SK-N-SH (cell line): ENCODE measurements around the gene KCNQ2. TPM values are rescaled to one million over a fixed set of nuclear protein-coding genes. Genes with fewer than 3 reads are reported as not detected.

Source experiments
- CTCF ChIA-PET: fragments of 300-600, 350-600 bp; formaldehyde crosslinking; extraction: SDS; loops from one replicate; lab custom pipeline; 2021; lab: Yijun Ruan, JAX
- POLR2A ChIA-PET: fragments of 350-600 bp; sonication (Branson Sonifier 250); formaldehyde crosslinking; extraction: SDS; loops from one replicate; lab custom pipeline; 2020; ENCODE audit warnings: antibody characterized with exemption, inconsistent platforms; lab: Yijun Ruan, JAX
- DNase-seq: peaks from one replicate; pipeline ENCODE4 v3.0.0; 2012
- H2AFZ ChIP-seq: fragments of 200-600 bp; sonication (generic); 2 replicates; pipeline ENCODE4 v1.8.1; 2016; ENCODE audit warnings: antibody characterized with exemption, mild to moderate bottlenecking, low read depth
- H3F3A ChIP-seq: fragments of 200-600 bp; sonication (generic); replicated peaks from 2 replicates; pipeline ENCODE3; 2016; ENCODE audit warnings: antibody characterized with exemption, mild to moderate bottlenecking; ENCODE audit not compliant: insufficient read depth
- H3K27ac ChIP-seq, 2 experiments: fragments of 200-500 bp in 1 of 2; fragments of 200-600 bp in 1 of 2; sonication (Bioruptor generic) in 1 of 2; sonication (generic), shearing (Covaris generic) in 1 of 2; 2 replicates each; pipeline versions ENCODE4 v1.5.1 to v1.6.1; 2014 to 2016; ENCODE audit warnings: low read depth in 2 of 2, inconsistent platforms in 1 of 2, low read length in 1 of 2, mild to moderate bottlenecking in 1 of 2, mixed read lengths in 1 of 2
- H3K27me3 ChIP-seq: fragments of 200-600 bp; sonication (generic), shearing (Covaris generic); 2 replicates; pipeline ENCODE4 v1.6.1; 2016; ENCODE audit warnings: mixed run types; ENCODE audit not compliant: insufficient read depth
- H3K36me3 ChIP-seq, 2 experiments: fragments of 200-500 bp in 1 of 2; fragments of 200-600 bp in 1 of 2; sonication (Bioruptor generic) in 1 of 2; sonication (generic) in 1 of 2; replicated peaks in 1 of 2; 2 replicates each; pipeline versions ENCODE3 to v1.5.1; 2014 to 2016; ENCODE audit warnings: low read length in 1 of 2, mild to moderate bottlenecking in 1 of 2; ENCODE audit not compliant: insufficient read depth in 2 of 2, control insufficient read depth in 1 of 2
- H3K4me1 ChIP-seq, 2 experiments: fragments of 200-500 bp in 1 of 2; fragments of 200-600 bp in 1 of 2; sonication (Bioruptor generic) in 1 of 2; sonication (generic), shearing (Covaris generic) in 1 of 2; 2 replicates each; pipeline versions ENCODE4 v1.5.1 to v1.6.1; 2014 to 2016; ENCODE audit warnings: low read depth in 1 of 2, low read length in 1 of 2, mixed run types in 1 of 2; ENCODE audit not compliant: insufficient read depth in 2 of 2, control insufficient read depth in 1 of 2
- H3K4me2 ChIP-seq: fragments of 200-600 bp; sonication (generic), shearing (Covaris generic); 2 replicates; pipeline ENCODE4 v1.6.1; 2017; ENCODE audit warnings: mixed run types
- H3K4me3 ChIP-seq, 2 experiments: fragments of 200-500 bp in 1 of 2; fragments of 200-600 bp in 1 of 2; sonication (Bioruptor generic) in 1 of 2; sonication (generic), shearing (Covaris generic) in 1 of 2; 2 replicates each; pipeline versions ENCODE4 v1.5.1 to v1.8.1; 2014 to 2016; ENCODE audit warnings: low read depth in 2 of 2, inconsistent platforms in 1 of 2, low read length in 1 of 2, mild to moderate bottlenecking in 1 of 2, mixed read lengths in 1 of 2, moderate library complexity in 1 of 2
- H3K79me2 ChIP-seq: fragments of 200-600 bp; sonication (generic); 2 replicates; pipeline ENCODE4 v1.8.1; 2017; ENCODE audit warnings: mild to moderate bottlenecking; ENCODE audit not compliant: insufficient read depth
- H3K9ac ChIP-seq: fragments of 200-600 bp; sonication (generic); 2 replicates; pipeline ENCODE4 v1.6.1; 2017; ENCODE audit warnings: mixed run types
- H3K9me2 ChIP-seq: fragments of 200-600 bp; sonication (generic); 2 replicates; pipeline ENCODE4 v1.6.1; 2017; ENCODE audit warnings: mixed run types
- H3K9me3 ChIP-seq: fragments of 200-600 bp; sonication (generic); 2 replicates; pipeline ENCODE4 v1.6.1; 2017; ENCODE audit warnings: mixed run types, mild to moderate bottlenecking, moderate library complexity
- H4K20me1 ChIP-seq: fragments of 200-600 bp; sonication (generic); 2 replicates; pipeline ENCODE4 v1.6.1; 2017; ENCODE audit warnings: mild to moderate bottlenecking, mixed run types; ENCODE audit not compliant: insufficient read depth
- CHD2 ChIP-seq: fragments of 150-350 bp; IDR thresholded peaks from 2 replicates; pipeline ENCODE4 v1.6.1; 2018; ENCODE audit warnings: low read length; ENCODE audit not compliant: partially characterized antibody
- ELF1 ChIP-seq: IDR thresholded peaks from 2 replicates; pipeline ENCODE4 v1.4.0; 2012
- EP300 ChIP-seq, 2 experiments: IDR thresholded peaks; 2 replicates each; pipeline versions ENCODE4 v1.4.0 to v1.6.1; 2012; ENCODE audit warnings: borderline replicate concordance in 1 of 2, low read depth in 1 of 2, low read length in 1 of 2
- EZH2phosphoT487 ChIP-seq: fragments of 200-600 bp; sonication (generic); IDR thresholded peaks from 2 replicates; pipeline ENCODE4 v1.6.1; 2017; ENCODE audit warnings: low read depth, mixed run types, mild to moderate bottlenecking, antibody characterized with exemption, moderate library complexity, borderline replicate concordance
- FOSL2 ChIP-seq: IDR thresholded peaks from 2 replicates; pipeline ENCODE4 v1.4.0; 2012; ENCODE audit warnings: low read depth, mild to moderate bottlenecking, moderate library complexity, borderline replicate concordance
- FOXJ3 ChIP-seq: sonication (generic); formaldehyde crosslinking; IDR thresholded peaks from 2 replicates; pipeline ENCODE4 v1.5.1; 2020; ENCODE audit warnings: mild to moderate bottlenecking, missing genetic modification reagents
- FOXM1 ChIP-seq: IDR thresholded peaks from 2 replicates; pipeline ENCODE4 v1.4.0; 2012; ENCODE audit warnings: low read depth, mild to moderate bottlenecking
- GABPA ChIP-seq: IDR thresholded peaks from 2 replicates; pipeline ENCODE4 v1.4.0; 2012; ENCODE audit warnings: low read depth, mild to moderate bottlenecking
- MEF2A ChIP-seq: IDR thresholded peaks from 2 replicates; pipeline ENCODE4 v1.4.0; 2012; ENCODE audit warnings: low read depth, borderline replicate concordance
- MXI1 ChIP-seq: IDR thresholded peaks from 2 replicates; pipeline ENCODE4 v1.6.1; 2012; ENCODE audit warnings: mild to moderate bottlenecking, low read depth, low read length, improper control_type of control experiment
- NFIC ChIP-seq: IDR thresholded peaks from 2 replicates; pipeline ENCODE4 v1.4.0; 2012; ENCODE audit warnings: borderline replicate concordance
- RAD21 ChIP-seq: IDR thresholded peaks from 2 replicates; pipeline ENCODE4 v1.6.1; 2012; ENCODE audit warnings: mild to moderate bottlenecking, low read length
- RCOR1 ChIP-seq: fragments of 150-350 bp; IDR thresholded peaks from 2 replicates; pipeline ENCODE4 v1.6.1; 2017; ENCODE audit warnings: antibody characterized with exemption, low read length
- RXRA ChIP-seq: IDR thresholded peaks from 2 replicates; pipeline ENCODE4 v1.4.0; 2012; ENCODE audit warnings: low read depth, mild to moderate bottlenecking, borderline replicate concordance
- SIN3A ChIP-seq: IDR thresholded peaks from 2 replicates; pipeline ENCODE4 v1.6.1; 2012; ENCODE audit warnings: low read depth, mild to moderate bottlenecking, low read length, moderate library complexity, borderline replicate concordance
- TAF1 ChIP-seq: IDR thresholded peaks from 2 replicates; pipeline ENCODE4 v1.6.1; 2012; ENCODE audit warnings: low read depth, mild to moderate bottlenecking, low read length, moderate library complexity, borderline replicate concordance
- USF1 ChIP-seq: IDR thresholded peaks from 2 replicates; pipeline ENCODE4 v1.4.0; 2012; ENCODE audit warnings: low read depth, borderline replicate concordance
- USF2 ChIP-seq: fragments of 150-350 bp; IDR thresholded peaks from 2 replicates; pipeline ENCODE4 v1.6.1; 2017; ENCODE audit warnings: antibody characterized with exemption, low read length, low read depth, borderline replicate concordance
- YY1 ChIP-seq: IDR thresholded peaks from 2 replicates; pipeline ENCODE4 v1.4.0; 2012; ENCODE audit warnings: low read depth, mild to moderate bottlenecking
- whole genome bisulfite sequencing: methylation state at CpG from one replicate; pipeline ENCODE4 v1.1.6; 2017; ENCODE audit warnings: low lambda C conversion rate; 5-methylcytosine and 5-hydroxymethylcytosine counted together
- polyA plus RNA-seq, 3 experiments: library from polyadenylated mRNA; depleted of rRNA; stranded (reverse); fragments of >200 nt; gene quantifications; 2 replicates each; pipeline ENCODE4 v1.2.3, GENCODE V29; 2012
- TF ChIP-seq, protein P1 (sequence below): IDR thresholded peaks from 2 replicates; pipeline ENCODE4 v1.6.1; 2012; ENCODE audit warnings: mild to moderate bottlenecking, low read depth, low read length, moderate library complexity

The KCNQ2 gene
- polyA plus RNA-seq, 1 of the 3 experiments (the other 2 are of a cell fraction) = 3.9 TPM

DNA sequence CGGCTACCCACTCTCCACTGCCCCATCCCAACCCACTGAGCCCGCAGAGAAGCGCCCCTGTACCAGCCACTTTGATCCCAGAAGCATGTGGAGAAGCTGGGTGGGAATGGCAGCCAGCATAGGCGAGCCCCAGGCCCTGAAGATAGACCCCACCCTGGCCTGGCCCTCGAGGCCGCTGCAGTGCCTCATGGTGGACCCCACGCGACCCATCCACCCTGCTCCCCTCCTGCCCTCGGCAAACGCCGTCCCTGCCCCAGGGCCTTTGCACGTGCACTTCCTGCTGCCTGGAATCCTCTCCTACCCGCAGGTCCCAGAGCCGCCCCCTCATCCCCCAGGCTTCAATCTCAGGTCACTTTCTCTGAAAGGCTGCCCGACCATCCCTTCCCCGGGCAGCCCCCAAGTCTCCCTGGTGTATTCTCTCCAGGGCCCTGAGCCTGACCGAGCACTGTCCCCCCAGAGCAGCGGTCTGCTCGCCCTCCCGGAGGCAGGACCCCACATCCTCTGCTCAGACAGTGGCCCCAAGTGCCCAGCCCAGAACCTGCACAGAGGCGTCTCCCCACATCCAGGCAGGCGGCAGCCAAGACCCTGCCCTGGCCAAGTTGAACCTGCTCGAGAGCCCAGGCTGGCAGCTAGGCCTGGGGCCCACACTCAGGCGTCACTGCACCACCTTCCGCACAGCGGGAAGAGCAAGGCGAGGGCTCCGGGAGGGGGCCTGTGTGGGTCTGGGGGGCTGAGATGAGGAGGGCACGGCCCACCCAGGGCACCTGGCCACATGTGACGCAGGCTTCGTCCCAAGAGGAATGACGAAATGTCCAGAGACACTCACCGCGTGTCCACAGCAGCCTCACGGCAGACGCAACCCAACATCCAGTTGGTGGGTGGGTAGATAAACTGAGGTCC lies 14.0 kb downstream of the KCNQ2 start:
- Histone ChIP-seq H3K4me2 (no peak overlapping the region), H3F3A (no peaks in the 10 kb centered on the region), H3K9me3 (no peaks in the 10 kb centered on the region), H3K27ac (peak overlapping the region in 1 of 2 experiments; percentile 99; a peak in 2 of 4 replicates), H3K9me2 (no peaks in the 10 kb centered on the region), H2AFZ (no peak overlapping the region), H3K4me3 (no peak overlapping the region), H4K20me1 (no peaks in the 10 kb centered on the region), H3K36me3 (no peaks in the 10 kb centered on the region), H3K9ac (no peak overlapping the region), H3K79me2 (no peaks in the 10 kb centered on the region), H3K27me3 (peaks cover 2% of the 10 kb centered on the region; the same call in 1 of the 2 replicates), H3K4me1 (peaks cover 9 to 96% of the 10 kb centered on the region in 2 experiments; a peak in 3 of 4 replicates)
- TF ChIP-seq SIN3A (no peak), FOSL2 (no peak), ELF1 (no peak), TAF1 (no peak), FOXJ3 (CRISPR knock-in tag) (no peak), MXI1 (no peak), YY1 (no peak), NFIC (no peak), GABPA (no peak), EP300 (IDR thresholded peaks at IDR 0.05; ENCODE audit: borderline replicate concordance in 1 of 2, low read depth in 1 of 2, low read length in 1 of 2) (no peak), EZH2phosphoT487 (no peak), RAD21 (no peak), USF1 (no peak), RCOR1 (no peak), USF2 (no peak), MEF2A (no peak), CHD2 (no peak), FOXM1 (no peak), RXRA (no peak)
- TF ChIP-seq, protein P1, sequence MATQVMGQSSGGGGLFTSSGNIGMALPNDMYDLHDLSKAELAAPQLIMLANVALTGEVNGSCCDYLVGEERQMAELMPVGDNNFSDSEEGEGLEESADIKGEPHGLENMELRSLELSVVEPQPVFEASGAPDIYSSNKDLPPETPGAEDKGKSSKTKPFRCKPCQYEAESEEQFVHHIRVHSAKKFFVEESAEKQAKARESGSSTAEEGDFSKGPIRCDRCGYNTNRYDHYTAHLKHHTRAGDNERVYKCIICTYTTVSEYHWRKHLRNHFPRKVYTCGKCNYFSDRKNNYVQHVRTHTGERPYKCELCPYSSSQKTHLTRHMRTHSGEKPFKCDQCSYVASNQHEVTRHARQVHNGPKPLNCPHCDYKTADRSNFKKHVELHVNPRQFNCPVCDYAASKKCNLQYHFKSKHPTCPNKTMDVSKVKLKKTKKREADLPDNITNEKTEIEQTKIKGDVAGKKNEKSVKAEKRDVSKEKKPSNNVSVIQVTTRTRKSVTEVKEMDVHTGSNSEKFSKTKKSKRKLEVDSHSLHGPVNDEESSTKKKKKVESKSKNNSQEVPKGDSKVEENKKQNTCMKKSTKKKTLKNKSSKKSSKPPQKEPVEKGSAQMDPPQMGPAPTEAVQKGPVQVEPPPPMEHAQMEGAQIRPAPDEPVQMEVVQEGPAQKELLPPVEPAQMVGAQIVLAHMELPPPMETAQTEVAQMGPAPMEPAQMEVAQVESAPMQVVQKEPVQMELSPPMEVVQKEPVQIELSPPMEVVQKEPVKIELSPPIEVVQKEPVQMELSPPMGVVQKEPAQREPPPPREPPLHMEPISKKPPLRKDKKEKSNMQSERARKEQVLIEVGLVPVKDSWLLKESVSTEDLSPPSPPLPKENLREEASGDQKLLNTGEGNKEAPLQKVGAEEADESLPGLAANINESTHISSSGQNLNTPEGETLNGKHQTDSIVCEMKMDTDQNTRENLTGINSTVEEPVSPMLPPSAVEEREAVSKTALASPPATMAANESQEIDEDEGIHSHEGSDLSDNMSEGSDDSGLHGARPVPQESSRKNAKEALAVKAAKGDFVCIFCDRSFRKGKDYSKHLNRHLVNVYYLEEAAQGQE = no peak
- POLR2A ChIA-PET = interaction anchor here (1.3 to 1.7 kb wide), 4 partner anchors 11 to 62 kb away, joined by 4 to 6 read pairs (median 6); partner anchors contain the start of gene KCNQ2
- no peak for DNase-seq
- 81% methylated on average over 22 of the region's 36 CpGs for WGBS
- CTCF ChIA-PET = interaction anchor here (0.6 to 2.2 kb wide), 7 partner anchors 10 to 40 kb away, joined by 3 to 12 read pairs (median 4); partner anchors contain the start of gene KCNQ2
